GM12891 (cell line): ENCODE results near the gene CNNM2.

Source experiments
- POLR2A ChIP-seq: IDR thresholded peaks from 2 replicates; pipeline ENCODE4 v1.6.1; 2011; ENCODE audit warnings: low read depth, low read length, control low read depth
- SPI1 ChIP-seq: IDR thresholded peaks from 2 replicates; pipeline ENCODE4 v1.6.1; 2011; ENCODE audit warnings: low read depth, low read length, control low read depth

DNA sequence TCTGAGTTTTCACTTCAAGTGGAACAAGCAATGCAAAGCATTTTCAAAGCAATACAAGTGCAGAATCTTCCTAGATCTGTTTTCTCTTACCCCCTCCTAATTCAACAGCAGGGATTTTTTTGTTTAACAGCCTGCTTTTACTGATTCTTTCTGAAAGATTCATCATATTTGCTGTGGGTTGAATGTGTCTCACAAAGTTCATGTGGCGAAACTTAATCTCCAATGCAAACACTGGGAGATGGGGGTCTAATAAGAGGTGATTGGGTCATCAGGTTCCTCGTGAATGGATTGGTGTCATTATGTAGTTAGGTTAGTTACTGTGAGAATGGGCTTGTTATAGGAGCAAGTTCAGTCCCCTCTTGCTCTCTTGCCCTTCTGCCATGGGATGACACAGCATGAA is 107.6 kb downstream of the CNNM2 start:
- TF ChIP-seq POLR2A (no peak), SPI1 (no peak)
